Stimulated activated CD8-positive, alpha-beta memory T cell treated with anti-CD3 and anti-CD28 coated beads, Interleukin-15, amount 100 ng/mL, for 48 hours (primary cell): ENCODE data around the gene ERGIC1.
"Not testable (repeated sequence)": the region's sequence is repeated elsewhere in the genome, so short reads cannot be mapped to it uniquely, and the experiment has no call there.

Experiments
- DNase-seq, 2 donors: peaks; one replicate each; pipeline ENCODE4 v3.0.0-alpha.2; 2020; ENCODE audit warnings: low read depth in 2 of 2

Gene ERGIC1

GRCh38 chr5:172878933-172879752, 45.1 kb downstream of the ERGIC1 start:
- DNase-seq = peak in 1 of 2 donors; percentile 22

GRCh38 chr5:172881691-172882370, 47.8 kb downstream of the ERGIC1 start:
- DNase-seq = peak; percentile 19 to 24

GRCh38 chr5:172883066-172883465, 49.0 kb downstream of the ERGIC1 start:
- DNase-seq = no peak

- DNase-seq = no peak
Observed at GRCh38 chr5:172885597-172886340, 51.7 kb downstream of the ERGIC1 start.

GRCh38 chr5:172886476-172886875, 52.4 kb downstream of the ERGIC1 start:
- no peak for DNase-seq

GRCh38 chr5:172886974-172887501, 53.0 kb downstream of the ERGIC1 start:
- DNase-seq = no peak

- DNase-seq = no peak
Observed at GRCh38 chr5:172887692-172888091, 53.6 kb downstream of the ERGIC1 start.

- no peak for DNase-seq
Observed at GRCh38 chr5:172890659-172891058, 56.6 kb downstream of the ERGIC1 start.

GRCh38 chr5:172891716-172892421, 57.8 kb downstream of the ERGIC1 start:
- DNase-seq = no peak

- no peak for DNase-seq
Observed at GRCh38 chr5:172892713-172893112, 58.7 kb downstream of the ERGIC1 start.

- DNase-seq = no peak
Observed at GRCh38 chr5:172894767-172895388, 60.8 kb downstream of the ERGIC1 start.

- no peak for DNase-seq
Observed at GRCh38 chr5:172895549-172895948, 61.5 kb downstream of the ERGIC1 start.

- no peak for DNase-seq
Observed at GRCh38 chr5:172896465-172896864, 62.4 kb downstream of the ERGIC1 start.

GRCh38 chr5:172897067-172897466, 63.0 kb downstream of the ERGIC1 start:
- DNase-seq = not testable (repeated sequence)

- DNase-seq = no peak
Observed at GRCh38 chr5:172897481-172898217, 63.6 kb downstream of the ERGIC1 start.

GRCh38 chr5:172898218-172898842, 64.3 kb downstream of the ERGIC1 start:
- DNase-seq = no peak

- no peak for DNase-seq
Observed at GRCh38 chr5:172898843-172899369, 64.9 kb downstream of the ERGIC1 start.

- no peak for DNase-seq
Observed at GRCh38 chr5:172899436-172899835, 65.4 kb downstream of the ERGIC1 start.

GRCh38 chr5:172901012-172901780, 67.1 kb downstream of the ERGIC1 start:
- DNase-seq = no peak
